ENCODE measurements around the gene DLG1.
"Not testable (repeated sequence)": the region's sequence is repeated elsewhere in the genome, so short reads cannot be mapped to it uniquely, and the experiment has no call there.

DLG1 gene

DNA sequence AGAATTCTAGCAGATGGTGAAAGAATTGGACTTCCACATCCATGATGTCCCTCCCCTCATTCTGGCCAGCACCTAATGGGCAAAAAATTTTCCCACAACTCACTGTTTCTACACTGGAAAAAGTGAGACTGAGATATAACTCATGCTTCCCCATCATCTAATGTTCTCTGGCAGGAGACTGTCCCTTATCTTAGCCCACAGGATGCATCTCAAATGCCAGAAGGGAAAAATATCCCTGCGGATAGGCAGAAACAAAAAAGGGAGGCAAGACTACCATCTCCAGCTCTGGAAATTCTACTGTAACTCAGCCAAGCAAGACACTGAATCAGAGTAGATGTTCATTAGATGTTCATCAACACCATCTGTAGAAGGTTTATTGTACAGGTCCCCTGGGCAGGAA, 58.6 kb downstream of the DLG1 start:
- DNase-seq, result no peak

DNA sequence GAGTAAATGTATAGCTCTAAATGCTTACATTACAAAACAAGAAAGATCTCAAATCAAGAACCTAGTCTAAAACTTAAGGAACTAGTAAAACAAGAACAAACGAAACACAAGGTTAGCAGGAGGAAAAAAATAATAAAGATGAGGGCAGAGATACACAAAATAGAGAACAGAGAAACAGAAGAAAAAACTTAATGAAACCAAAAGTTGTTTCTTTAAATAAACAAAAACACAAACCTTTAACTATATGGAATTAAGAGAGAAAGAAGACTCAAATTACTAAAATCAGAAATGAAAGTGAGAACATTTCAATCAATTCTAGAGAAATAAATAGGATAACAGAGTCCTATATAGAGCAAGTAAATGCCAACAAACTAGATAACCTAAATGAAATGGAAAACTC, 59.6 kb downstream of the DLG1 start:
- no peak for DNase-seq

DNA sequence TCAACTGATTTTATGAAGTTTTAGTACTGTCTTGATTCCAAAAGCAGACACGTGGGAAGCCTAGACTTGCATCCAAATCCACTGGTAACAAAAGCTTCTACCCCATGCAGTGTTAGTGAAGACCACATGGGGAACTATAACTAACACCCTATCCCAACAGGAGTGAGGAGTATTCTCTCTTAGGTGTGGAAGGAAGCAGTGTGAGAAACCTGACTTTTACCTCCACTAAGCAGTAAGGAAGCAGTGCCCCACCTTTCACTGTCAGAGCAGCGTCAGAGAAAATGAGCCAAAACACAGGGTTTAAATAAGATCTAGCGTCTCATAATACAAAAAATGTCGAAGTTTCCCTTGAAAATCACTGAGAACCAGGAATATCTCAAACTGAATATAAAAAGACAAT, 60.5 kb downstream of the DLG1 start:
- DNase-seq, result no peak

DNA sequence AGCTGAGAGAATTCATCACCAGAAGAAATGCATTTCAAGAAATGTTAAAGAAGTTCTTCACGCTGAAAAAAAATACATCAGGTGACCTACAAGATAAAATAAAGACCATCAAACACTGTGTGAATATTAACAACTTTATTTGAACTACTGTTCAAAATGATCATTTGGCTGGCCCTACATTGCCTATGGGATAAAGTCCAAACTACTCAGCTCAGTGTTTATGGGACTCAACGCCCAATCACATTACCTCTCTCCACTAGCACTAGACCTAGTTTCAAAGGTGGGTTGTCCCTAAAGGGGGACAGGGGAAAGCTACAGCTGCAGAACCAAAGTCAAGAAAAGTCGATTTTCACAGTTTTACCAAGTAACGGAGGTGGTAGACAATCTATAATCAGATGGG, 62.0 kb downstream of the DLG1 start:
- DNase-seq, result no peak

DNA sequence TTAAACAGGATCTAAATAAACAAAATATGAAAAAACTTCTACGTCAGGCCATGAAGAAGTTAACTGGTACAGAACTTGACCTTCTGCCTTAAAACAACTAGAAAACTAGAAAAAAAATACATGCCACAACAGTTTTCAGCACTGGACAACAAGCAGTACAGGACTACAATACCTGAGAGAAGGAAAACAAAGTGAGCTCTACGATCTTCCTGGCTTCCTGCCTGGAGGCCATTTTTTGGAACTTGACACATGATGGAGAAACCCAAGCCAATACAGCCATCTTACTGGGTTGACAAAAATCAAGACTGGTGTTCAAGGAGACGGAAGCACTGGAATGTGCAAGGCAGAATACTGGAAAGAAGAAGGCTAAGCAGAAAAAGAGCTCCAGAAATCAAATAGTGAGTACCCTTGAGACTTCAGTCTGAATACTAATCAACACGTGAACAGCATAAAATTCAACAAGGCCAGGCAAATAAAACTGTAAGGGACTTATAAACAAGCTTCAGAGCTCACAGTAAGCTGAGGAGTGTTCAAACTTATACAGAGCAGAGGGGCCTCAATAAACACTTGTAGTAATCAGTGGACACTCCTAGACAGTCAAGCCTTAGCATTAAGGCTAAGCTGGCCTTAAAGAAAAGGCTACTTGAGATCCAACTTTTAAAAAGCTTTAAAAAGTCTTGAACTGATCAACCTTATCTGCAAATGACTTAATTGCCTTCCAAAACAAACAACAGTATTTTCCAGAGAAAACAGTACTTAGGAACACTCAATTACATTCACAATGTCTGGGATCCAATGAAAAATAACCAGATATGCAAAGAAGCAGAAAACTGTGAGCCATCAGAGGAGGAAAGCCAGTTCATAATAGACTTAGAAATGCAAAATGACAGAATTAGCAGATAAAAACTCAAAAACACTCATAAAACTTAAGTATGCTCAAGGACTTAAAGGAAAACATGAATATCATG, 63.2 kb downstream of the DLG1 start:
- DNase-seq, result no peak

DNA sequence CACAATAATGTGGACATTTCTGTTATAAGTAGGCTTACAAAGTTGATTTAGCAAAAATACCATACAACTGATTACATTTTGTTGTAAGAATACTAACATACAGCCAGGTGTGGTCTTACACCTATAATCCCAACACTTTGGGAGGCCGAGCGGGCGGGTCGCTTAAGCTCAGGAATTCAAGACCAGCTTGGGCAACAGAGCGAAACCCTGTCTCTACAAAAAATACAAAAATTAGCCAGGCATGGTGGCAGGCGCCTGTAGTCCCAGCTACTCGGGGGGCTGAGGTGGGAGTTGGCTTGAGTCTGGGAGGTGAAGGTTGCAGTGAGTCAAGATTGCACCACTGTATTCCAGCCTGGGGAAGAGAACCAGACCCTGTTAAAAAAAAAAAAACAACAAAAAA, 67.1 kb downstream of the DLG1 start:
- DNase-seq, result no peak

DNA sequence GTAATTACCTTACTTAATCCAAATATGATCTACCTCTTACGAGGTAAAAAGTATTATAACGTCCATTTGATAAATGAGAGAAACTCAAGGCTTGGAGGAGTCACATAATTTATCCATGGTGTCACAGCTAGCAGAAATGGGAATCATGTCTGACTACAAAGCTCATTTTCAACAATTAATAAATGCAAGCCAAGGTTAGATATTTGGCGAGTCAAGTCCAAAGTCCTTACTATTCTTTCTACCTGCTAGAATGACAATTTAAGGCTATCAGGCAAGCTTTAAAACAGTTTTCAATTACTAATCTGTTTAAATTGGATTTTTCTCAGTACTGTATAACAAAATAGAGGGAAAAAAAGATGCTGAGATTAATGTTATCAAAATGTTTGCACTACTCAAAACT, 68.6 kb downstream of the DLG1 start:
- no peak for DNase-seq

DNA sequence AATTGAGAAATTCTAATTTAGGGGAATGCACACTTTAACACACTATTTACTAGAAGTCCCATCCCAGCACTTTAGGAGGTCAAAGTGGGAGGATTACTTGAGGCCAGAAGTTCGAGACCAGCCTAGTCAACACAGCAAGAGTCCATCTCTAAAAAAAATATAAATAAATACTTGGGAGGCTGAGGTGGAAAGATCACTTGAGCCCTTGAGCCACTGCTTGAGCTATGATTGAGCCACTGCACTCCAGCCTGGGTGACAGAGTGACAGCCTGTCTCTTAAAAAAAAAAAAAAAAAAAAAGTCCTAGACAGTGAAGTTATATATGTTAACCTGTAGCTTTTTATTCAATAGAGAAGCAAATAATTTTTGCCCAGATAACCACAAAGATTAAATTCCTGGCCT, 69.2 kb downstream of the DLG1 start:
- no peak for DNase-seq

DNA sequence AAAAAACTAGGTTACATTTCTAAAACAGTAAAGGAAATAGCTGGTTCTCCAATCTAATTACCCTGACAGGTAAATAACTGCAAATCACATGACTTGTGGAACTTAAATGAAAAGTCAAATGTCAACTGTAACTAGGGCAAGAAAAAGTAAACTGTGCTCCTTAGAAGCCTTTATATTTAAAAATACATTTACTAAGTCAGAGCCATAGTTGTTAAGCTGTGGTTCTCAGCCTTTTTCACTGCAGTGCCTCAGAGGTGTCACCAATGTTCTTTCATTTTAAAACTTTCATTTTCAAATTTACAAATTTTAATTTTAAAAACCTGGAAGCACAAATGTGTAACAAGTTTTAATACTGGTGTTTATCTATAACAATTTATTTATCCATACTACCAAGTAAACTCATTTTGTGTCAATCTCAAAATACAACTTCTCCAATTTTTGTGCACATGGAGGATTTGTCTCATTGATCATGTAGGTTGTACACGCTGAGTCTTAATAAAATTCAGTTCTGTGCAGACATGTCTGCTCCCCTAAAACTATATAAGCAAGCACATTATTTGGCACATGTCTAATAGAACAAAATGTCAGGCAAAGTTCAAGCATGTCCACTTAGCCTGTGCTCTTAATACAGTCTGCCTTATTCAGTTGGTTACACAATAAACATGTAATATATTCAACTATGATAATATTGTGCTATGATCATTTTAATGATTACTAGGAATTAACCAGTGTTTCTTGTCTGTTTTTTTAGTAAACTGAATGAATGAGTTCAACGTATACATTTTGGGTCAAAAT, 70.4 kb downstream of the DLG1 start:
- no peak for DNase-seq

DNA sequence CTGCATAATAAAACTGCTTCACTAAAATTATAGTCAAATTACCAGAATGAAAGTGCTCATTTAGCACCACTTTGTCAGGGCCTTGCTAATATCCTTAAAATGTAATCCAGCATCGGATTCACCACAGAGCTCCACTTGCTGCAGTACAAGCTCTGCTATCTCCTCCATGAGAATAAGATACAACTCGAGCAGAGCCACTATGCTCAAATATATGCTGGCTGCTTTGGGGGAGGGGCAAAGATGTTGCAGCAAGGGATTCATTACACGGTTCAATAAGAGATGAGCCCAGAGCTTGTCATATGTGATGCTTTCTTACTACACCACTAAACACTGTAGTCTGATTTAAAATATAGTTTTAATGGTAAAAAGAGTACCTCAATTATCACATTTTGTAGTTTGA, 72.2 kb downstream of the DLG1 start:
- no peak for DNase-seq

DNA sequence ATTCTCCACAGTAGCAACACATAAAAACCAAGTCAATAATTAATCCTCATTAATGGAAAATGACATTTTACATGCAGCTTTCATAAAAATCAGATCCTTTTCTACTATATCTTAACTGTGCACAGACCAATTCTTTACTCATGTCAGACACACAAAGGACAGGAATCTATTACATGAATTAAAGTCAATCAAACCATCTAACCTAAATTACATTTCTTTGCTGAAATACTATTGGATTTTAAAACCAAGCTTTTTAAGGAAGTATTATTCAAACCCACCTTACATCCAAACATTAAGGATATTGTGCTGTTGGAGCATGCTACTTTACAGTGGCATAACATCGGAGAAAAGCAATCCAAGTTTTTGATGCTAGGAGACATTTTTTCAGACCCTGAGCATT, 72.8 kb downstream of the DLG1 start:
- DNase-seq, result no peak

DNA sequence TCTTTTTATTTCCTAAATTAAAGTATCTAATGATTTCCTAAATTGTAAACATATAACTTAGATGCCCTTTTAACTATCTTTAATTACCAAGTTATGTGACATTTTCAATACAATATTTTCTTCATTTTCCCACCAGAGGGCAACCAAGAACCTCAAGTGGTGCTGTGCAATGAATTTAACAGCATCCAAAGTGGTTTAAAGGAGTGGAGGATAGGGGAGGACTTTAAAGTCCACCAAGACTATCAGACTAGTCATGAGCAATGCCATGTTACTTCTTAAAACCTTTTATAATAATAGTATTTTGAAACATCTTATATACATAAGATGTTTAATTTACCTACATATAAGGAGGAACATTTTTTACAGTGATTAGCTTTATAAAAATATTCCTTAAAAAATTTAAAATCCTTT, 74.4 kb downstream of the DLG1 start:
- peak; percentile 10 for DNase-seq

DNA sequence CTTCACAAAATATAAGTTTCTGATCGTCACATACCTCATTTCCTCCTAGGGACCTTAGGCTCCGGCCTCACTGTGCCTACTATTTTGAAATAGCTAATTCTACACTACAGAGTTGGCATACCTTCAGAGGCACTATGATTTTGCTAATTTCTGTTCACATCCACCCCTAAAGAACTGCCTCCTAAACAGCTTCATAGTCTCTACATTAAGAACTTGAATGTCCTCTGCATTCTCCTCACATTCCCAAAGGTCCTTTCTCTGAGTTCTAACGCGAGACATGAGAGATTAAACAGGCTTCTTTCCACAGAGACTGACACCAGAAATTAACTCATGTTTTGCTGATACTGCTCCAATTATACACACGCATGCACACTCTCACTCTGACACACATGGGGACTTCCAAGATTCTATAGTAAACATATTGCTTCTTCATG, 75.5 kb downstream of the DLG1 start:
- DNase-seq, result no peak

DNA sequence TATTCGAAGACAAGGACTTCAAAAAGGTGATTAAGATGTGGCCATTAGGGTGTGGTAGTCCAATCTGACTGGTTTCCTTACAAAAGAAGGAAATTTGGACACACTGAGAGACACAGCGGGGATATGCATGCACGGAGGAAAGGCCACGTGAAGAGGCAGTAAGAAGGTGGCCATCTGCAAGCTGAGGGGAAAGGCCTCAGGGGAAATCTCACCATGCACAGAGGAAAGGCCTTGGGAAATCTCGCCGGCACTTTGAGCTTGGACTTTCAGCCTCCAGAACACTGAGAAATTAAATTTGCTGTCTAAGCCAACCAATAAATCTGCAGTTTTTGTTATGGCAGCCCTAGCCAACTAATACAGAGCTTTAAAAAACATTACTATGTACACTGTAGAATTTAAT, 78.8 kb downstream of the DLG1 start:
- DNase-seq, result no peak

DNA sequence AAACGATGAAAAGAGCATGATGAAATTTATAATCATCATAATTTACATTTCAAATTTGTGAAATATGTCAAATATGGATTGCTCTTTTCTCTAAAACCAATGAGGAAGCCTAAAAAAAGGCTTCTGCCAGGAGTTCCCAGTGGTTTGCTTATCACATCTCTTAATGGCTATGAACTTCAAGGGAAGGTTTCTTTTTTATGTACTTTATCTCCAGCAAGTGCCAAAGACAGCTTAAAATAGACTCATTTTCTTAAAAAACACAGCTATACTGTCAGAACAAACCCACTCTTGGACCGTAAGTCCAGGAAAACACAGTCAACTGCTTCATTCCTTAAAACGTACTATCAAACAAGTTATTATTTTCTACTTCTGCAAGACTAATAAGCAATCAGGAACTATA, 80.2 kb downstream of the DLG1 start:
- DNase-seq, result no peak

DNA sequence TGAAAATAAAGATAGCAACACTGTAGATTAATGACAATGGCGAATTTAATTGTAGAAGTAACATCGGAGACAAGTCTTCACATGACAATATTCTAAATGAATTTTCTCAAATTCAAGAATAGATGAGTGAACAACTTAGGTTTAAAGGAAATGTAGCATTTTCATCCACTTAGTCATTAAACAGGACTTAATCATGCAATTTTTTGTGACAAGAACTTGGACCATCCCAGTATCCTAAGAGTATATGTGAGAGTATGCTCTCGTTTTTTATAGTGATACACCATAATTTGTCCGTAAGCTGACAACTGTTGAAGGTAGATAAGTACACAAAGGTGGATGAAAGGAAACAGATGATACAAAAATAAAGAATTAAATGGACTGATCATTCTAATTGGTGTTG, 81.5 kb downstream of the DLG1 start:
- DNase-seq, result no peak

DNA sequence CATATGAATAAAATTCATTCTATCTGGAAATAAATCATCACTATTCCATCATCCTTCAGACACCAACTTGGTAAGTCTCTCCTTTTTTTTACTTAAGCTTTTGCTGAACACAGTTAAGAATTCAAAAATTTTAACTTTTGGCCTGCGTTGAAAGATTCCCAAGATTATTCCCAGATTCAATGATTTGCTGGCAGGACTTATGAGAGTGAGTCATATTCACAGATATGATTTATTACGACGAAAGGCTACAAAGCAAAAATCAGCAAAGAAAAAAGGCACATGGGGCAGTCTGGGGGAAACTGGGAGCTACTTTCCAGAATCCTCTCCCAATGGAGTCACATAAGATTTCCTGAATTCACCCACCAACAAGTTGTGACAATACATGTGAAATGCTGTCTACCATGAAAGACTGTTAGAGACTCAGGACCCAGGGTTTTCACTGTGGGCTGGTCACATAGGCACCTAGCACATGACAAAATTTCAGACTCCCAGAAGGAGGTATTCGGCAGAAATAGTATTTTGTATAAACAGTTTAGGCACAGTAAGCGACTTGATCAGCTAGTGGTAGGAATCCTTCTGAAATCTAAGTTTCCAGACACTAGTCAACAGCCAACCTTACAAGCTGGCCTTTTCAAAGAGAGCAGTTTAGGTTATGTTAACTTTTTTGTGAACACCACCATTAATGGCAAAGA, 82.1 kb downstream of the DLG1 start:
- no peak for DNase-seq

DNA sequence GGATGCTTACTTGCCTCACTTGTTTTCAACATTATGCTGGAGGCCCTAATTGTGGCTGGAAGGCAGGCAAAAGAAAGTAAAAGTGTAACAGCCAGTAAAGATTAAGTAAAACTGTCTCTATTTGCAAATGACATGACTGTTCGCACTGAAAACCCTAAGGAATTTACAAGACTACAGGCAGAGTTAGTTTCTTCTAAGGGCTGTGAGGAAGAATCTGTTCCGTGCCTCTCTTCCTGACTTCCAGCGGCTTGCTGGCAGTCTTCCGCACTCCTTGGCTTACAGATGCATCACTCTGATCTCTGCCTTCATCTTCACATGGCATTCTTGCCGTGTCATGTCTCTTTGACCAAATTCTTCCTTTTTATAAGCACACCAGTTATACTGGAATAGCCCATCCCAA, 86.1 kb downstream of the DLG1 start:
- no peak for DNase-seq

DNA sequence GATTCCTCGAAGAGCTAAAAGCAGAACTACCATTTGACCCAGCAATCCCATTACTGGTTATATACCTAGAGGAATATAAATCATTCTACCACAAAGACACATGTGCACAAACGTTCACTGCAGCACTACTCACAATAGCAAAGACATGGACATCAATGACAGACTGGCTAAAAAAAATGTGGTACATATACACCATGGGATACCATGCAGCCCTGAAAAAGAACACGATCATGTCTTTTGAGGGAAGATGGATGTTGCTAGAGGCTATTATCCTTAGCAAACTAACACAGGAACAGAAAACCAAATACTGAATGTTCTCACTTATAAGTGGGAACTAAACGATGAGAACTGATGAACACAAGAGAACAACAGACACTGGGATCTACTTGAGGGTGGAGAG, 86.7 kb downstream of the DLG1 start:
- DNase-seq, result not testable (repeated sequence)

DNA sequence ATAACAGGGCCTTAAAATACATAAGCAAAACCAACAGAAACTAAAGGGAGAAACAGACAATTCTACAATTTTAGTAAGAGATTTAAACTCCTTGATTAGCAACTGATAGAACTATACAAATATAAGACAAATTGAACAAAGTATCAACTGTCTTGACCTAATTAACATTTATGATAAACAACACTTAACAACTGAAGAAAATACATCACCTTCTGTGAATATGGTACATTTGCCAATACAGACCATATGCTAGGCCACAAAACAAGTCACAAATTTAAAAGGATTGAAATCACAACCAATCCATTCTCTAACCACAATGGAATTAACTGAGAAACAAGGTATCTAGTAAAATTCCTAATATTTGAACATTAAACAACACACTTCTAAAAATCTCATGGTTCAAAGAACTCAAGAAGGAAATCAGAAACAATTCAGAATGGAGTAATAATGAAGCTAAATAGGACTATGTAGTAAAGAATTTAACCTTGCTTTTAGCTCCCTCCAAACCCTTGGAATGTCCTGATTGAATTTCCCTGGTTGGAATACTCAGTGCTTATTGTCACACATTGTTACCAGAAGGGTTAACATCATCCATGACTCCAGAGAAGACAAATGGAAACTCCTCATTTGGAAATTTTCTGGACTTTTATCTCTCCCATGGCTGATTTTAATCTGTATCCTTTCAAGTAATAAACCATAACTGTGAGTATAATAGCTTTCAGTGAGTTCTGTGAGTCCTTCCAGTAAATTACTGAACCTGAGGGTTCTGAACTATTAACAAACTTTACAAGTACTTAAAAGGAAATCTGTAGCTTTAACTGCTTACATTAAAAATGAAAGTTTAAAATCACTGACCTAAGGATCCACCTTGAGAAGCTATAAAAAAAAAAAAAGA, 88.8 kb downstream of the DLG1 start:
- no peak for DNase-seq

DNA sequence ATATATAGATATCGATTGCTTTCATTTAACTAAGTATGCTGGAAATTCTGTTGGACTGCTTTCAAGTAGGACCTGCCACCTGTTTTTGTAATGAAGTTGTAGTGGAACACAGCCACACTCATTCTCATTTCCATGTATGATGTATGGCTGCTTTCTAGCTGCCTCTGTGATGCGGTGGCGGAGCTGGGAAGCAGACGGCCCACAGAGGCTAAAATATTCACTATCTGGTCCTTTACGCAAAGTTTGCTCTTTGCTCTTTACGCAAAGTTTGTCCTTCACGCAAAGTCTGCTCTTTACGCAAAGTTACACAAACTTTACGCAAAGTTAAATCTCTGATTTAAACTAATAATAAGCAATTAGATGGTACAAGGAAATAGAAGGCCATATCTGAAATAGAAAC, 91.5 kb downstream of the DLG1 start:
- no peak for DNase-seq

DNA sequence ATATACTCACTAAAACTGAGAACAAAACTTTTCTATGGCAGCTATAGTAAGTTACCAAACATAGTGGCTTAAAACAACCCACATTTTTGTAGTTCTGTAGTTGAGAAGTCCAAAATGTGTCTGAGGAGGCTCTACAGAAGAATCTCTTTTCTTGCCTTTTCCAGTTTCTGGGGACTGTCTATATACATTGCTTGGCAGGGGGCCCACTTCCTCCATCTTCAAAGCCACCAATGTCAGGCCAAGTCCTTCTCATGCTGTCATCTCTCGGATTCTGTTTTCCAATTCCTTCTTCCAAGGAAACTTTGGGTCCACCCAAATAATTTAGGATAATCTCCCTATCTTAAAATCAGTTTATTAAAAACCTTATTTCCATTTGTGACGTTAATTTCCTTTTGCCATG, 92.7 kb downstream of the DLG1 start:
- DNase-seq, result no peak

DNA sequence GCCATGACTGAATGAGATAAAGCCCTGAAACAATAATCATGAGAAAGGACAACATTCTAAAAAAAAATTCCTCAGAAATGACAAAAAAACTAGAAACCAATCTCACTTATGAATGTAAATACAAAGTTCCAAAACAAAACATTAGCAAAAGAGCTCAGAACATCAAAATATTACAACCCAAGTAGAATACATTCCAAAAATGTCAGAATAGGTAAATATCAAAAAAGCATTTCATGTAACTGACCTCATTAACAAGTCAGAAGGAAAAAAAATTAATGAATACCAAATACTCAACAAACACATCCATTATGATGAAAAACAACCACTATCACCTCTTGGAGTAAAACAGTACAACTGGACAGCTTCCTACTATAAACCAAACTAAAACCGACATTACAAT, 93.1 kb downstream of the DLG1 start:
- no peak for DNase-seq

Measured in NCI-H1092 (cell line).